Measurements from ENCODE around the gene ELOVL2. TPM values are rescaled to one million over a fixed set of nuclear protein-coding genes. Genes with fewer than 3 reads are reported as not detected.

Gene ELOVL2
- total RNA-seq, 1 donor from 2014 or later, result not detected

DNA sequence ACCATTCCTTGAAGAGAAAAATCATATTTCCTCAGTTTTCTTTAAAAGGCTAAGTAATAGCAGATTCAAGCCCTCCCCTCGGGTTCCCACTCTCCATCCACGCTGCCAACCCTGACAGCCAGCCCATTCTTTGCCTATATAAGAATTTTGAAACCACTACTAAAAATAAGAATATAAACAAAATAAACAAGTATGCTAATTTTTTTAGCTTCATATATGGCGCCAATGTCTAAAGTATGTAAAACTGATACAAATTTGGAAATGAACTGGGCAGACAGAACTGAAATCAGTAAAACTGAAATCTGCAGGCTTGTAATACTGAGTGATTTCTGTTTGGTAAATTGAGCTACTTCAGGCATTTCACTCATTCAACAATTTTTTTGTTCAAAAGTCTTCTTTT, 19.0 kb downstream of the ELOVL2 start:
- ATAC-seq (ENCODE audit: low read depth) (no peak), DNase-seq (no peak)
- H3K9me3 Mint-ChIP-seq, result no peaks in the 10 kb centered on the region
- H3K36me3 Mint-ChIP-seq (ENCODE audit: low read depth), result no peaks in the 10 kb centered on the region
- TF ChIP-seq, protein P1, sequence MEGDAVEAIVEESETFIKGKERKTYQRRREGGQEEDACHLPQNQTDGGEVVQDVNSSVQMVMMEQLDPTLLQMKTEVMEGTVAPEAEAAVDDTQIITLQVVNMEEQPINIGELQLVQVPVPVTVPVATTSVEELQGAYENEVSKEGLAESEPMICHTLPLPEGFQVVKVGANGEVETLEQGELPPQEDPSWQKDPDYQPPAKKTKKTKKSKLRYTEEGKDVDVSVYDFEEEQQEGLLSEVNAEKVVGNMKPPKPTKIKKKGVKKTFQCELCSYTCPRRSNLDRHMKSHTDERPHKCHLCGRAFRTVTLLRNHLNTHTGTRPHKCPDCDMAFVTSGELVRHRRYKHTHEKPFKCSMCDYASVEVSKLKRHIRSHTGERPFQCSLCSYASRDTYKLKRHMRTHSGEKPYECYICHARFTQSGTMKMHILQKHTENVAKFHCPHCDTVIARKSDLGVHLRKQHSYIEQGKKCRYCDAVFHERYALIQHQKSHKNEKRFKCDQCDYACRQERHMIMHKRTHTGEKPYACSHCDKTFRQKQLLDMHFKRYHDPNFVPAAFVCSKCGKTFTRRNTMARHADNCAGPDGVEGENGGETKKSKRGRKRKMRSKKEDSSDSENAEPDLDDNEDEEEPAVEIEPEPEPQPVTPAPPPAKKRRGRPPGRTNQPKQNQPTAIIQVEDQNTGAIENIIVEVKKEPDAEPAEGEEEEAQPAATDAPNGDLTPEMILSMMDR (IDR thresholded peaks at IDR 0.05), result no peak
- H3K27me3 Mint-ChIP-seq, result peaks cover 34% of the 10 kb centered on the region
- intact Hi-C loops (cut with micrococcal nuclease), result no loop called here
- H3K4me3 Mint-ChIP-seq, result no peak overlapping the region
- POLR2A ChIA-PET, result no interaction called here
- H3K4me1 Mint-ChIP-seq, result peaks cover 9% of the 10 kb centered on the region
- H3K27ac Mint-ChIP-seq, result no peak overlapping the region
- CTCF ChIA-PET, result no interaction called here

DNA sequence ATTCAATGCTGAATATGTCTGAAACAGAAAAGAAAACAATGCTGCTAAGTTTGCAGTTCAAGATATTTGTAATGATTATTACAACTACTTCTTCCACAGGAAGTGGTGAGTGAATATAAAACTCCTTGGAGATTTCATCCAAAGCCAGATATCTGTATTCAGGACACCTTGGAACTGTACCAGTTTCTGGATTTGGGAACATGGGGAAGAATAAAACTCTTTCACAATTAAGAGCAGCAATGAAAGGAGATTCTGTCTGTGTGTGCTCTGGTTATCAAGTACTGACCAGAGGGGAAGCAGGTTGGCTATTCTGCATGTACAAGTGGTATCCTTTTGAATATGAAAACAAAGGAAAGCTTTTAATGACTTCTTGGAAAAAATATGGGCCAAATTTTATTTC, 21.1 kb downstream of the ELOVL2 start:
- Mint-ChIP-seq H3K36me3 (ENCODE audit: low read depth) (no peaks in the 10 kb centered on the region), H3K27ac (no peak overlapping the region), H3K9me3 (no peaks in the 10 kb centered on the region), H3K4me3 (no peak overlapping the region), H3K27me3 (peaks cover 23% of the 10 kb centered on the region), H3K4me1 (peaks cover 9% of the 10 kb centered on the region)
- TF ChIP-seq, protein P1 (IDR thresholded peaks at IDR 0.05), result no peak
- no peak for ATAC-seq (ENCODE audit: low read depth)
- no peak for DNase-seq
- POLR2A ChIA-PET, result no interaction called here
- intact Hi-C loops (cut with micrococcal nuclease), result no loop called here
- CTCF ChIA-PET, result interaction anchor here (1.0 kb wide), 1 partner anchor 69 kb away, joined by 3 read pairs; no protein-coding TSS in a partner anchor

DNA sequence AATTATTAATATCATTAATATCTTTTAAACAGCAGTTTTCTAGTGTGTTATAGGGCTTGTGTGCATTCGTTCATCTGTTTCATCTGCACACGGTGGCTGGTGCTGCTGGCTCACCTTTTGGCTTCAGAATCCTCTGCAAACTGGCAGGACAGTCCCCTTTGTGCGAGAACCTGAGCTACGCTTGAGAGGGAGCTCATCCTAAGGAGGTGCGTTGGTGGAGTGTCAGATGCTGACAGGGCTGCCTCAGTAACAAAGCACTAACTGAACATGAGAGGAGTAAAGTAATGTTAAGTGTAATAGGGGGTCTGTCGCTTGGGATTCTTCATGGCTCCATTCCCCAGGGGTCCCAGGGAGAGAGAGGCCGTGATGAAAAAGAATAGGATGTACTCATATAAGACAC, 22.4 kb downstream of the ELOVL2 start:
- no peak for DNase-seq
- TF ChIP-seq, protein P1 (IDR thresholded peaks at IDR 0.05), result no peak

DNA sequence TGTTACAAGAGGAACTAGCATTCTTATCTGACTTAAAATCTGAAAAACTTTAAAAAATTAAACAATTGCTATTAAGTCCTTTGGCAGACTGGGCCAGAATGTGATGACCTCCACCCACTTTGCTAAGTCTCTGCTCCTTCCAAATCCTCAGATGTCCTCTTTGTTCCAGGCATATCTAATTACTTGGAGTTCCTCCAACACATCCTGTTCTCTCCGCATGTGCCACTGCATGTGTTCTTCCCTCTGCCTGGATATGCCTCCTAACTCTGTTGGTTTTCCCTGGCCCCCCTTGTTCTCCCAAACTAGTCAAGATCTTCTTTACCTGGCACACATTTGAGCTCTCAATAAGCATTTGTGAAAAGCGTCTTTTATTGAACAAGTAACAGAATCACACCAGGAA, 23.1 kb downstream of the ELOVL2 start:
- Mint-ChIP-seq H3K27ac (no peak overlapping the region), H3K9me3 (no peaks in the 10 kb centered on the region), H3K4me3 (no peak overlapping the region), H3K36me3 (ENCODE audit: low read depth) (no peaks in the 10 kb centered on the region), H3K4me1 (peaks cover 3% of the 10 kb centered on the region), H3K27me3 (peaks cover 14% of the 10 kb centered on the region)
- TF ChIP-seq, protein P1 (IDR thresholded peaks at IDR 0.05), result no peak
- ChIA-PET CTCF (no interaction called here), POLR2A (interaction anchor here (0.6 kb wide), 1 partner anchor 59 kb away, joined by 4 read pairs; no protein-coding TSS in a partner anchor)
- no peak for ATAC-seq (ENCODE audit: low read depth)
- intact Hi-C loops (cut with micrococcal nuclease), result no loop called here
- DNase-seq, result no peak

More for the DNA sequence above, 22.4 kb downstream of the ELOVL2 start:
- POLR2A ChIA-PET, result no interaction called here
- intact Hi-C loops (cut with micrococcal nuclease), result no loop called here
- Mint-ChIP-seq H3K27me3 (peaks cover 16% of the 10 kb centered on the region), H3K27ac (no peak overlapping the region), H3K36me3 (ENCODE audit: low read depth) (no peaks in the 10 kb centered on the region), H3K4me3 (no peak overlapping the region), H3K4me1 (peaks cover 9% of the 10 kb centered on the region), H3K9me3 (no peaks in the 10 kb centered on the region)
- CTCF ChIA-PET, result no interaction called here
- ATAC-seq (ENCODE audit: low read depth), result no peak

DNA sequence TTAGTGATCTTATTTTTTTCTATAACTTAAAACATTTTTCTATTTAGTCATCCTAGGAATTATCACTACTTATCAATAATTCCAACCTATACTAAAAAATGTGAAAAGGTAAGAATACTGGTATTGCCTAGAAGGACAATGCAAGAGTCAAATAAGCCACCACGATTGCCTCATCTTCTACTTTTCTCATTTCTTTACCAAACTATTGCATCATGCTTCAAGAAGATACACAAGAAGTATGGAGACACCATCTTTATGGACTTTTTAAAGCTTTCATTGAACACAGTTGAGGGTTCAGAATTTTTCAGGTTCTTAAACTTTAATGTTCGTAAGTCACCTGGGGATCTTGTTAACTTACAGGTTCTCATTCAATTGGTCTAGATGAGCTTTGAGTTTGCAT, 25.9 kb downstream of the ELOVL2 start:
- DNase-seq, result no peak
- TF ChIP-seq, protein P1 (IDR thresholded peaks at IDR 0.05), result no peak
- POLR2A ChIA-PET, result interaction anchor here (0.5 kb wide), 1 partner anchor 513 kb away, joined by 3 read pairs; no protein-coding TSS in a partner anchor
- Mint-ChIP-seq H3K36me3 (ENCODE audit: low read depth) (no peaks in the 10 kb centered on the region), H3K27ac (no peak overlapping the region), H3K4me3 (no peak overlapping the region), H3K9me3 (no peaks in the 10 kb centered on the region), H3K27me3 (peaks cover 17% of the 10 kb centered on the region), H3K4me1 (no peaks in the 10 kb centered on the region)
- CTCF ChIA-PET, result no interaction called here
- no peak for ATAC-seq (ENCODE audit: low read depth)
- intact Hi-C loops (cut with micrococcal nuclease), result no loop called here

Measured in activated B cell treated with CpG ODN at 0.5 μM for 24 hours (primary cell).